Activated gamma-delta T cell treated with Interleukin-2 at 50 U/mL for 16 hours (primary cell): ENCODE data around the gene SHISAL1.

Source experiments
- DNase-seq: peaks from one replicate; pipeline ENCODE4 v3.0.0-alpha.2; 2020

SHISAL1 gene

DNA sequence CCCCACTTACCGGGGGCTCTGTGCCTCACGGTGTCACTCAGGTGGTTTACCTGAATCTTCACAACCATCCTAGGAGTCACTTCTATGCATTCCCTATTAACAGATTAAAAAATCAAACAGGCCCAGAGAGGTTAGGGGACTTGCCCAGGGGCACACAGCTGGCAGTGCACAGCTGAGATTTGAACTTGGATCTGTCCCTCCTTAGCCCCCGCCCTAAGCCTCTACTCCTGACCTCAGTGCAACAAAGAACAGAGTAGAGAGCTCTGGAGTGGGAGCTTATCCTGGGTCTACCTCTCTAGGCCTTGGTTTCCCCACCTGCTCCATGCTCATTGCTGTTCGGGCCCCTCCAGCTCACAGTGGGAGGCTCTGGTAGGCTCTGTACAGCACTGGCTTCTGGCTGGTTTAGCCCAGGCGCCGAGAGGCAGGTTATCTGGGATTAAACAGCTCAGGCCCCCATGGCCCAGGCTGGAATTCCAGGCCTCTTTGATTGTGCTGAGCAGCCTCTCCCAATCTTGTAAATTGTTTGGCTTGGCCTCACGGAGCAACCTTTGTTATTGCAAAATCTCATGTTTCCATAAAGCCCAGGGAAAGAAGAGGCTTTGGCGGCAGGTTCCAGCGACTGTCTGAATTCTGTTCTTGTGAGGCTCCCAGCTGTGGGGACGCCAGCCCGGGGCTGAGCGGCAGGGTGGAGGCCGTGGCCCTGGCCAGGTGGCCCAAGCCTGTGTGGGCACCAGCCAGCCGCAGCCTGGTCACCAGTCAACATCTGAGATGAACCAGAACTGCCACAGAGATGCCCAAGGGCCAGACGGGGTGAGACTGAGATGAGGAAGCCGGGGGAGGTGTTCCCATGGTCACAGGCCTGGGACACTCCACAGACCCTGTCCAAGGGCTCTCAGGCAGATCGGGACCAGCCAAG lies 28.9 kb upstream of the SHISAL1 start:
- no peak for DNase-seq

DNA sequence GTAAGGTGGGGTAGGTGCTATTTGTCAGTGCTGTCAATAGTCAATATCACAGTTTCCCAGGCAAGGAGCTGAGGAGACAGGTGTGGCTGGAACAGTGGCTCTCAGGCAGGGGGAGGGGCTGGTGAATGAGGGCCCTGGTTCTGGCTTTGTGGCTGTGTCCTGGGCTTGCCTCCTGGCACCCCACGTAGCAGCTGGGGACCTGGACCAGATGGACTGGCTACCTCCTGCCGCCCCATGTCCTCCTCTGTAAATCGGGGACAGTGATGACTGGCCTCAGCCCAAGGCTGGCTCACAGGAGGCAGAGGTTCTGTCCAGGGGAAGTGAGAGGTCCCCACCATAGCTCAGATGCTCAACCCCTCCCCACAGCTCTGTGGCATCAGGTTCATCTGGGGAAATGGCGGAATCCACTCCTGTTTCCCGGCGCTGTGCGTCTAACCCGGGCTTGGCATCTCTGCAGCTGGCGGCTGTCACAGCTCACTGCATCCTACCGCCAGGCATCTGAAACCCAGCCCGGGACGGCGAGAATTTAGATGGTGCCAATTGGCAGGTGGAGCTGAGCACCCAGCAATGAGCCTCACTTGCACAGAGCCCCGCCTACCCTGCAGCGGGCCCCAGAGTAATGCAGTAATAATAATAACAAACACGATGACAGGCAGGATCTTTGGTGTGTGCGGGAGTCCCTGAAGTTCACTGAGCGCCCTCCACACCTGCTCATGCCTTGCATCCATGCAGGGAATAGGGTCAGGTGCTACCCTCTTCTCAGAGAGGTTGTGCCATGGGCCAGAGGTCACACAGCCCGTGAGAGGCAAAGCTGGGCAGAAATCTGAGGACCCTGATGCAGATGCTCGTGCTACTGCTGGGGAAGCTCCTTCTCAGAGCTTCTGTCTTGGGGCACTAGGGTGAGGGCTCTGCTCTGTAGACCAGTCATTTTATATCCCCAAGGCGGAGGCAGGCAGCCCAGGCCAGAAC lies 27.8 kb upstream of the SHISAL1 start:
- no peak for DNase-seq

DNA sequence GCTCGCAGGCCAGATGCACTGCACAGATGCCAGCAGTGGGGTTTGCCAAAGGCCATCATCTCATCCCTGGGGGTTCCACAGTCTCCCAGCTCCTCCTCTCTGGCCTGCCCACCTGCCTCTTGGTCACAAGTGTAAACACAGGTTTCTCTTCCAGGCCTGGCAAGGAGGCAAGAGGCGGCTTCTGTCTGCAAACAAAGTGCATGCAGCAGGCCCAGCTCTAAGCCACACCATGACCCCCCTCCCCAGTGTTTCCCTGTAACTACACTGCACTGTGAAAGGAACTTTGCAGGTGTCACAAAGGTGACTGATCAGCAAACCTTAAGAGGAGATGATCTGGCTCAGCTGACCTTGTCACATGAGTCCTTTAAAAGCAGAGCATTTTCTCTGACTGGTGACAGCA lies 26.2 kb upstream of the SHISAL1 start:
- DNase-seq: no peak

DNA sequence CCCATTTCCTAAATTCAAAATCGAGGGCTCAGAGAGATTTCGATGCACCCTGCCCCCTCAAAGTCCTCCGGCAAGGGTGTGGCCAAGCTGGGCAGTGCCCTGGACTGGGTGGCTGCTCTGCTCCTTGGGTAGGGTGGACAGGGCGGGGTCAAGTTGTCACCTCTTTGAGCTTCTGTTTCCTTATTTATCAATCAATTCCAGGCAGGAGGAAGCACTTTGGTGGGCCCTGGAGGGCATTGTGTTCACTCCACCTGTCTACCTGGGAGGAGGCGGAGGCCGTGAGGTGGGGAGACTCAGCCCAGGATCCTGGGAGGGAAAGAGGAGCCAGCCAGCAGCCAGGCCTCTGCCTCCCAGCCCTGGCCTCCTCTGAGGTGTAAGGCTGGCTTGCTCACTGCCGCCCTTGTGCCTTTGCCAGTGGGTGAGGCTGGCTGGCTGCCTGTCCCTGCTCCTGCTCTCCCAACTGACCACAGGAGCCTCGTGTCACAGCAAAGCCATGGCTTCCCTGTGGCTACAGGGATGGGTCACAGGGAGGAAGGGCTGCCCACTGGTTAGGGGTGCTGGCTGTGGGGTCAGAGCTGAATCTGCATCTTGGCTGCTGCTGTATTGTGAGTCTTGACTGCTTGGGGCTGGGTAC lies 25.5 kb upstream of the SHISAL1 start:
- no peak for DNase-seq

DNA sequence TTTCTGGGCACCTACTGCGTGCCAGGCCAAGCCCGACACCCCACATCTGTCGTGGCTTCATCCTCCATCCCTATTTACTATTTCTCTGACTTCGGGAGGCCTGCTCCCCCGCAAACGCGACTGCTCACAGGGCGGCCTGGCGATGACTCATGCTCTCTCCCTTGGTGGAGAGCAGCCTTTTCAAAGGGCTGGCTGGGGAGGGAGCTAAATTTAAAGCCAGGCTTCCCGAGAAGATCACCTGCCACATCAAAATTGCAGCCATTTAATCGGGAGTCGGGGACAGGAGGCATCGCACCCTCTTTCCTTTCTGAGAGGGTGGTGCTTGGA lies 24.9 kb upstream of the SHISAL1 start:
- no peak for DNase-seq

DNA sequence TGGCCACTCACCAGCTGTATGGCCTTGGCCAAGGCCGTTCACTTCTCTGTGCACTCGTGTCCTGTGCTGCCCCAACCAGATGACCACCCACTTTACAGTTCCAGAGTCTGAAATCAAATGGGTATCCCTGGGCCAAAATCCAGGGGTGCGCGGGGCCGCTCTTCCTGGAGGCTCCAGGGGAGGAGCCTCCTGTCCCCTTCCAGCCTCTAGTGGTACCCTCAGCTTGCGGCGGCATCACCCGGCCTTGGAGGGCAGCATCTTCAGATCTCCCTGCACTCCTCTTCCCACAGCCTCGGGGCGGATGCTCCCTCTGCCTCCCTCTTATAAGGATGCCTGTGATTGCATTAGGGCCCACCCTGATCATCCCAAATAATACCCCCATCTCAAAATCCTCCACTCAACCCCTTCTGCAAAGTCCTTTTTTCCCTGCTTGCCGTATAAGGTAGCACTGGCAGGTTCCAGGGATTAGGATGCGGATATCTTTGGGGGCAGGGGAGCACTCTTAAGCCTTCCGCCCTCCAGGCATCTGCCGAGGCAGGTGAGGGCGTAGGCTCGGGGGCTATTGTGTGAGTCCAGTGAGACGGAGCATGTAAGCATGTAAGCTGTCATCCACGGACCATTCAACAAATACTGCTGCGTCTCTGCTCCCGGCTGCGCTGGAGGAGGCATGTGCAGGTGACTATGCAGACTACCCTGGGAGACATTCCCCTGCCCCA lies 24.4 kb upstream of the SHISAL1 start:
- DNase-seq: no peak

DNA sequence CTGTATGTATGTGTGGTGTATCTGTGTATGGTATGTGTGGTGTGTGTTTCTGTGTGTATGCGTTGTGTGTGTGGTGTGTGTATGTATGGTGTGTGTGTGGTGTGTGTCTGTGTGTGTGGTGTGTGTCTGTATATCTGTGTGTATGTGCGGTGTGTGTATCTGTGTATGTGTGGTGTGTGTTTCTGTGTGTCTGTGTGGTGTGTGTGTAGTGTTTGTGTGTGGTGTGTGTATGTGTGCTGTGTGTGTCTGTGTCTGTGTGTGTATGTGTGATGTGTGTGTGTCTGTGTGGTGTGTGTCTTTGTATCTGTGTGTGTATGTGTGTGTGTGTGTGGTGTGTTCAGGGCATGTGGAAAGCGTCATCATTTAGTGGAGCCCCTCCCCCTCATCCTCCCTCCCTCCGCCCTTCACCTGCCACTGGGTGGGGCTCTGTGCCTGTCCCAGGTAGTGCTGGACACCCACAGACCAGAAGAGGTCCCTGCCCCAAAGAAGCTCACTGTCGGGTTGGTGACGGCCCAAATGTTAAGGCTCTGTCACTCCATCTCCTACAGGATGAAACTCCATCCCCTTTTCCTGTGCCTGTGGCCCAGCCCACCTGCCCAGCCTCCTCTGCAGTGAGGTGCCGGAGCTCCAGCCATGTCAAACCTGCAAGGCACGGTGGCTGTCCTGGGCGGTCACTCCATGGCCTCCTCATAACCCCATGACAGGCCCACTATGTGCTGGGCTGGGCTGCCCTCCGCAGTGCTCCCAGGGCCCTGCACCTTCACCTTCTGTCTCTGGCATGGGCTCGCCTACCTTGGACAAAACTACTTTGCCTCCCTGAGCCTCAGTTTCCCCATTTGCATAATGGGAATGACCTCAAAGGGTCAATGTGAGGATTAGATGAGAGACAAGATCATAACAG lies 23.4 kb upstream of the SHISAL1 start:
- DNase-seq: no peak

DNA sequence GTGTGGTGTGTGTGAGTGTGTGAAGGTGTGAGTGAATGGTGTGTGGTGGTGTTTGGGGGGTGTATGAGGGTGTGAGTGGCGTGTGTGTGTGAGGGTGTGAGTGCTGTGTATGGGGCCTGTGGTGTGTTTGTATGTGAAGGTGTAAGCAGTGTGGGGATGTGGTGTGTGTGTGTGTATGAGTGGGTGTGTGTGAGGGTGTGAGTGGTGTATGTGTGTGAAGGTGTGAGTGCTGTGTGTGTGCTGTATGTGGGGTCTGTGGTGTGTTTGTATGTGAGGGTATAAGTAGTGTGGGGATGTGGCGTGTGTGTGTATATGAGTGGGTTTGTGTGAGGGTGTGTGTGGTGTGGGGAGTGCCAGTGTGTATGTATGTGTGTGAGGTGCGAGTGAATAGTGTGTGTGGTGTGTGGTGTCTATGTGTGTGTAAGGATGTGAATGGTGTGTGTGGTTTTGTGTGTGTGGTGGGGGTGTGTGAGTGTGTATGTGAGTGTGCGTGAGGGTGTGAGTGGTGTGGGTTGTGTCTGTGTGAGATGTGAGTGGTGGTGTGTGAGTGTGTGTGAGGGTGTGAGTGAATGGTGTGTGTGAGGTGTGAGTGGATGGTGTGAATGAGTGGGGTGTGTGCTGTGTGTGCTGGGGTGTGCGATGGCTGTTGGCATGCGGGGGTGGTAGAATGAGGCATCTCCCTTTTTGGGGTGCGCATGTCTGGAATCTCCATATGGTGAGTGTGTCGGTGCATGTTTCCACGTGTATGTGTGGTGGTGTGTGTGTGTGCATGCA lies 22.5 kb upstream of the SHISAL1 start:
- DNase-seq: no peak

DNA sequence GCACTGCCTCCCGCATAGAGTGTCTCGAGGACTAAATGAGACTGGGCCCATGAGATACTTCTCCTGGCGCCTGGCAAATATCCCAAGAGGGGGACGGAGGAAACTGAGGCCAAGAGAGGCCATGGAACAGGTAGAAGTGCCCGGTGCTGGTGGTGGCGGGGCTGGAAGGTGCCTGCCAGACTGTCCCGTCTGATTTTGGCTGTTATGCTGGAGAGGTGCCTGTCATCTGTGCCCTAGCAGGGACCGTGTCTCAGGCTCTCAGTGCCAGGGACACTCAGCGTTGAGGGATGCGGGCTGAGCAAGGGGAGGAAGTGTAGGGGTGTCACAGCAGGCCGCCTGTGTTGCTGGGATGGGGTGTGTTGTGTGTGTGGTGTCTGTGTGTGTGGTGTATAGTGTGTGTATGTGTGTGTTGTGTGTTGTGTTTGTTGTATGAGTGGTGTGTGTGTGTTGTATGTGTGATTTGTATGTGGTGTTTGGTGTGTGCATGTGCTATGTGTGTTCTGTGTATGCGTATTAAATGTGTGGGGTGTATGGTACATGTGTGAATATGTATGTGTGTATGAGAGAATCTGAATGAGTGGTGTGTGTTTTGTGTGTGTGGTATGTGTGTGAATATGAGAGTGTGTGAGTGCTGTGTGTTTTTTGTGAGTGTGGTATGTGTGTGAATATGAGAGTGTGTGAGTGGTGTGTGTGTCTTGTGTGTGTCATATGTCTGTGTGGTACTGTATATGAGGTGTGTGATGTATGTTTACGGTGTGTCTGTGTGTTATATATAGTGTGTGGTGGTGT lies 21.3 kb upstream of the SHISAL1 start:
- no peak for DNase-seq

DNA sequence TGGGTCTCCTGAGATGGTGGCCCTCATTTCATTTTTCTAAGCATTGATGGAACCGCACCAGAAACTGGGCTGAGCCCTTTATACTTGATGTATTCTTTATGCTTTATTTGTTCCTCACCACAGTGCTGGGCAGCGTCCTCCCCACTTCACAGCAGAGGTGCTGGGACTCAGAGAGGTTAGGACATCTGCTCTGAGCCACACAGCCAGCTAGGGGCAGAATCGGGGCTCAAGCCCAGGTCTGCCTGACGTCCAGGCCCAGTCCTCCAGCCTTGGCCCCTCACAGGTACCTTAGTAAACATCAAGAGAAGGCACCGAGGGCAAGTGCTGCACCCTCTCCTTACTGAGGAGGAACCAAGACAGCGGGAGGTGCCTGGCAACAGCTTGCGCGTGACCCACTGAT lies 20.2 kb upstream of the SHISAL1 start:
- no peak for DNase-seq

DNA sequence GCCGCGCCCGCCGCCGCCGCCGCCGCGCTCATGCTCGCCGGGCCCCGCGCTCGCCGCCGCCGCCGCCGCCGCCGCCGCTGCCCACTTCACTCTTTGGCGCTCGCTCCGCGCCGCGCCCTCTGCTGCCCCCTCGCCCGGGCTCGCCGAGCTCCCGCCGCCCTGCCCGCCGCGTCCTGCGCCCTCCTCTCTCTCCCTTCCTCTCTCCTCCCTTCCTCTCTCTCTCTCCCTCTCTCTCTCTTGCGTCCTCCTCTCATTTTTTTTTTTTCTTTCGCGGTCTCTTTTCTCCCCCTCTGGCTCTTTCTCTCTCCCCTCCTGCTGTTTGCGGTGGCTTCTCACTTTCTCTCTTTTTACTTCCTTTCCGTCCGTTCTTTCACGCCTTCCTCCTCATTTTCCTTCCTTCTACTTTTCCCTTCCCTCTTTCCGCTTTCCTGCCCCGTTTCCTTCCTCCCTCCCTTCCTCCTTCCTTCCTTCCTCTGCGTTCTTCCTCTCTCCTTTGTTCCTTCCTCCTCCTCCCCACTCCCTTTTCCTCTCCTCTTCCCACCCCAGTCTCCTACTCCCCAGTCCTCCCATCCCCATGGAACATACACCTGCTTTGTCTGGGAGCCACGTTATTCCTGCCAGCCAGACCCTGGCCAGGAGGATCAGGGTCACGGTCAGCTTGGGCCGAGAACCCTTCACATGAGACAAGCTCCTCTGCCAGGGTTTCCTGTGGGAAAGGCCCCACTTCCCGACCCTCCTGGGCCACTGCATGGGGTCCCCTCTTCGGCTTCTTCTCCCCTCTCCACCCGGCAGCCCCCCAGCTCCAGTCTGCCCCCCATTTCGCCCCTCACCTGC lies 19.3 kb upstream of the SHISAL1 start:
- DNase-seq: no peak

DNA sequence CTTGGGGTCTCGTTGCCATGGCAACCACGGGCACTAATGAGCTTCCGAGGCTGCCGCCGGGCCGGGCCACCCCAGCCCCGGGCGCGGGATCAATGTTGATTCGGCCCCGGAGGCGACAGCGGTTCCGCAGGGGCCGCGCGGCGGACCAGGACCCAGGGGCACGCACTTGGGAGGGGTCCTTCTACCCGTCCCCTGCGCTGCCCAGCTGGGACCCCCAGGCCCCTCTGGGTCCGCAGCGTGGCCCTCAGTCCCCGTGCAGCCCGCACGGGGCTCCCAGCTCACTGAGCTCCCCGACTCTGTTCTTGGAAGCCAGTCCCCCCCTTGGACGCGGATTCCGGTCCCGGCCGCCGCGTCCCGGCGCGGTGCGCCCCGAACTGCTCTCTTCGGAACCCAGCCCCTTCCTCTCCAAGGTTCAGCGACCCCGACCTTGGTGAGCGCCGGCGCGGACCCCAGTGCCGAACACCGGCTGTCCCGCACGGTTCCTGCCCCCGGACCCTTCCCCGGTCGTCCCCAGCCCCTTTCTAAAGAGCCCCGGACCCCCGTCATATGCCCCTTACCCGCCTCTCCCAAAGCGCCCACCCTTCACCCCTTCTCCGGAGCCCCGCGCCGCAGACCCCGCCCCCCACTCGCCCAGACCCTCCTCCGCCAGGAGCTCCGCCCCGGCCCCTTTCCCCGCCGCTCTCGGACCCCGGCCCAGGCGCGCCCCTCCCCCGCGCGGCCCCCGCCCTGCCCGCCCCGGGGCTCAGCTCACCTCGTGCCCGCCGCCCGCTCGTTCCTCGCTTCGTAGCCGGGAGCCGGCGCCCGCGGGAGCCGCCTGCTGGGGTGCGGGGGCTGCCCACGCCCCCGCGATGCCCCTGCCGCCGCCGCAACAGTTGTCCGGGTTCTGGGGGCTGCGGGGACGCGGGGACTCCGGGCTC lies 18.3 kb upstream of the SHISAL1 start:
- no peak for DNase-seq

DNA sequence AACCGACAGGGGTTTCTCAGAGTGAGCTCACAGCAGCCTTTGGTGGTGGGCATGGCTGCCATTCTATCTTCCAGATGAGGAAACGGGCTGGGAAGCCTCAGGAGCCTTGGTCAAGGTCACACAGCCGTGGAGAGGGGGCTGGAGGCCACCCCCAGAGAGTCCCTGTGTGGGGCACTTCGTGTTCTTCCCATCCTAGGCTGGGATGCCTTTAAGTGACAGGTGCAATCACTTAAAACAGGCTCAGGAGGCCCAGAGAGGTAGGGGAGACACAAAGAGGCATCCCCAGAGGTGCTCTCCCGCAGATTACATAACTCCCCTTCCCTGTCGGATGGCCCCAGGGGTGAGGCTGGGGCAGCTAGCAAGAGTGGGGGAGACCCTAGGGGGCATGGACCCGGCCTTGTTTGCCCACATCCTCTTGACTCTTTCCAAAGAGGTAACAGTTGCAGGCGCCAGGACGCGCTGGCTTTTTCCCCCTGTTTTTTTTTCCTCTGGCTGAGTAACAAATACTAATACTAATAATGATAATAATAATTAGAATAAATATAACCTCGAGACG lies 17.5 kb upstream of the SHISAL1 start:
- DNase-seq: no peak

DNA sequence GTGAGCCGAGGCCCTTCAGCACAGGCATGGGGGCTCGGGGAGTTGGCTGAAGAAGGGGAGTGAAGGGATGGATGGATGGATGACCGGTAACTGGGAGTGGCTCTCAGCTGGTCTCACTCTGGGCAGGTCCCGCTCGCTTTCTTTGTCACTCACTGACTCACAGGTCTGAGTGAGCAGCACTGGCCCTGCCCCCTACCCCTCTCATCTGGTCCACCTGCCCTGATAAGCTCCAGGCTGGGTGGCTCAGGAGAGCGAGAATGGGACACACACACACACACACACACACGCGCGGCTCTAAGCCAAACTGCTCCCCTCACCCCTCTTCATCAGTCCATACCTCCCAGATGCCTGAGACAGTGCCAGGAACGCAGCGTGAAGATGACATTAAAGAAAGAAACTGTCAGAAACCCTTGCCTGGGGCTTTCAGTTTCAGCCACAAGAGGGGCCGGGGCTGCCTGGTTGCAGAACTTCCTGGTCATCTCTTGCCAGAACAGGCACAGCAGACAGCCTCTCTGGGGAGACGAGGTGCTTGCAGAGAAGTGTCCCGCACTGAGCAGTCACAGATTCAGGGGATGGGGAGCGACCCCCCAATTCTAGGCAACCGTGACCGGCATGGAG lies 16.5 kb upstream of the SHISAL1 start:
- no peak for DNase-seq

DNA sequence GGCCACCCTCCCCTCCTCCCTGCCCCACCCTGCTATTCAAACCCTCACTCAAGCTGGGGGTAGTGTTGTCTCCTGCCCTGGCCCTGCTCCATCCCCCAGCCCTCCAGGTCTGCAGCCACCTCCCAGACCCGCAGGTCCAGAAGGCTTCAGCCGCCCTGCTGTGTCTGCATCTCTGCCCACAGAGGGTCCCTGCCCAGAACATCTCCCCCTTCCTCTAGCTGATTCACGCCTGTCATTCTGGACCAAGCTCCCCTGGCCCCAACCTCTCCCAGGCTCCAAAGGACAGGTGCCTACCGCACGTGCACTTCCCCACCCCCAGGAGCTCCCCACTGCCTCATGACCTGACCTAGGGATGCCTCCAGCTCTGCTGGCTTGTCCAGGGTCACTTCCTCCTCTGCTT lies 16.0 kb upstream of the SHISAL1 start:
- no peak for DNase-seq

DNA sequence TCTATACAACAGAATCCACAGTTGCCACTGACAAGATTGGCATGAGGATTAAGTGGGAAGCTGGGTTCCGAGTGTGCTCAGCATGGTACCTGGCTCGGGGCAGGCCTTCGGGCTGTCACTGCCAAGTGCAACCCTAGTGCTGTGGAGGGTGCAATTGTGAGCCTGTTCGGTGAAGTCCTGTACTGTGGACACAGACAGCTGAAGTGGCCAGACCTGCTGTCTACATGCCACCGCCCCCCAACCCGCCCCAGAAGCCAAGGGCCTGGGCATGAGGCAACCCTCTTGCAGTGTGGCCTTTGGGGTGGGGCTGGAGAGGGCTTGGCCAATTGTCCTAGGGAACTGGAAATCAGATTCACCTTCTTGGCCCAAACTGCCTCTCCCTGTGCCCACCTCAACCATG lies 15.6 kb upstream of the SHISAL1 start:
- no peak for DNase-seq

DNA sequence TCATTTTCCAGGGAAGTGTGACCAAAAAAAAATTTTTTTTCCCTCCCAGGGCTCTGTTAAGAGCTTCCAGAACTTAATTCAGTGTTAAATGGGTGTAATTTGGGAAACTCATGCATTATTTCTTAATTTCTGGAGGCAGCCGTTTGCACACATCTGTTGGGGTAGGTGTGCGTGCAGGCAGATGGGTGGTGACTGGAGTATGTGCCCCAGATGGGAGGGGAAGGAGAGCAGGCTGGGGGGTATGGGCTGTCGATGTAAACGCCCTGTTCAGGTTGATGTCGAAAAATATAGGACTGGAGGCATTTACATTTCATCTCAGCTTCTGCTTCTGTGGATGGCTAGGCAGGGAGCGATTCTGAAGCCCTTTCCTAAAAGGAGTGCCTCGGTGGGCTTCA lies 13.7 kb upstream of the SHISAL1 start:
- DNase-seq: no peak
